ENCODE results near the gene RETN.

The RETN gene

GRCh38 chr19:7685546-7686445 is 16.9 kb downstream of the RETN start:
- no peak for DNase-seq (ENCODE audit: low read depth)

DNA sequence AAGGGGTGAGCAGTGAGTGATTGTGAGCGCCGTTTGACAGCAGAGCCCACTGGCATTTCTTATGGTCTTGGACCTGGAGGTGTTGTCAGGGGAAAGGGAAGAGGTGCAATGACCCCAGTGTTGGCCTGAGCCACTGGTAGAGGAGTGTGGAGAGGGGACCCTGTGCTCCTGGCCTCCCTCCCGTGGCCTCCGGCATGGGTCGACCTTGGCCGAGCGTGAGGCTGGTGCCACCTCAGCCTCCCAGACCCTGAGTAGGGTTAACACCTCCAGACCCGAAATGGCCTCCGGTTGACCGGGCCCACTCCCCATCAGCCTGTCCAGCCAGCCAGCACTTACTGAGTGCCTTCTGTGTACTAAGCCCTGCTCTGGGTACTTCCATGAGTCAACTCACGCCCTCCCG is 18.3 kb downstream of the RETN start:
- no peak for DNase-seq (ENCODE audit: low read depth)

DNA sequence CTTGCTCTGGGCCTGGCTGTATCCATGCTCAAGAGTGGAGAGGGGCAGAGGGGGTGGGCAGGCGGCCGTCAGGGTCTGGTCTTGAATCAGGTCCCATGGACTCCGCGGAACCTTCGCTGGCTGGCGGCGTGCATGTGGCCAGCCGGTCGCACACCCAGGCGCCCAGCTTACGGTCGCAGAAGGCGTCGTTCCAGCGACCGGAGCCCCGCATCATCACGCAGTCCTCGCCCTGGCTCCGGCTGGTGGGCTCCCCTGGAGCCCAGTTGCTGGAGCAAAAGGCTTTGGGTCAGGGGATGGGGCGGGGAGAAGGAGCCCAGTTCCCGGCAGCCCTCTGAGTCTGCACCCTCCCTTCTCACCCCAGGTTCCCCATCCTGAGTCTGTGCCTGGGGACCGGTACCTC is 20.3 kb downstream of the RETN start:
- DNase-seq (ENCODE audit: low read depth): no peak

DNA sequence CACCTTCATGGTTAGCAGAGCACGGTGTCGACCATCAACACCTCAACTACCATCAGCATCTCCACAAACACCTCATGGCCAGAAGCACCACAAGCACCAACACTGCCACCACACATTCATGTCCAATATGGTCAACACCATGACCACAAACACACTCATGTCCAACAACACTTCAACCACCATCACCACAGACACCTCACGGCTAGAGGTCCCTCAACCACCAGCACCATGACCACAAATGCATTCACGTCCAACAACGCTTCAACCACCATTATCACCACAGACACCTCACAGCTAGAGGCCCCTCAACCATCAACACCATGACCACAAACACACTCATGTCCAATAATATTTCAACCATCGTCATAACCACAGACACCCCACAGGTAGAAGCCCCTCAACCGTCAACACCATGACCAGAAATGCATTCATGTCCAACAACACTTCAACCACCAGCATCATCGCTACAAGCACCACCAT is 22.0 kb downstream of the RETN start:
- no peak for DNase-seq (ENCODE audit: low read depth)

GRCh38 chr19:7691497-7691896 is 22.6 kb downstream of the RETN start:
- no peak for DNase-seq (ENCODE audit: low read depth)

DNA sequence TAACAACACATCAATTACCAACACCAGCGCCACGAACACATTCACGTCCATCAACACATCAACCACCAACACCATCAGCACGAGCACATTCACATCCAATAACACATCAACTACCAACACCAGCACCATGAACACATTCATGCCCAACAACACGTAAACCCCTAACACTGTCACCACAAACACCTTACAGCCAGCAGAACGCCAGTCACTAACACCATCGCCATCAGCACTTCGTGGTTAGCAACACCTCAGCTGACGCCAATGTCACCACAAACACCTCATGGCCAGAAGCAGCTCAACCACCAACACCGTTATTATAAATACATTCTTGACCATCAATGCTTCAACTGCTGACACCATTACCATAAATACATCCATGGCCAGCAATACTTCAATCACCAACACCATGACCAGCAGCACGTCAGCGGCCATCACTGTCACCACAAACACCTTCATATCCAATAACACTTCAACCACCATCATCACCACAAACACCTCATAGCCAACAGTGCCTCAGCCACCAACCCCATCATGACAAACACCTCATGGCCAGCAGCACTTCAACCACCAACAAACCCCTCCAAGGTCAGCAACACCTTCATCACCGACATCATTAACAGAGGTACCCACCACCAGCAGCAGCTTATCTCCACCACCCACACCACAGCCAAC is 23.7 kb downstream of the RETN start:
- no peak for DNase-seq (ENCODE audit: low read depth)

- DNase-seq (ENCODE audit: low read depth): no peak
These were observed 25.6 kb downstream of the RETN start for GRCh38 chr19:7694499-7694898.

DNA sequence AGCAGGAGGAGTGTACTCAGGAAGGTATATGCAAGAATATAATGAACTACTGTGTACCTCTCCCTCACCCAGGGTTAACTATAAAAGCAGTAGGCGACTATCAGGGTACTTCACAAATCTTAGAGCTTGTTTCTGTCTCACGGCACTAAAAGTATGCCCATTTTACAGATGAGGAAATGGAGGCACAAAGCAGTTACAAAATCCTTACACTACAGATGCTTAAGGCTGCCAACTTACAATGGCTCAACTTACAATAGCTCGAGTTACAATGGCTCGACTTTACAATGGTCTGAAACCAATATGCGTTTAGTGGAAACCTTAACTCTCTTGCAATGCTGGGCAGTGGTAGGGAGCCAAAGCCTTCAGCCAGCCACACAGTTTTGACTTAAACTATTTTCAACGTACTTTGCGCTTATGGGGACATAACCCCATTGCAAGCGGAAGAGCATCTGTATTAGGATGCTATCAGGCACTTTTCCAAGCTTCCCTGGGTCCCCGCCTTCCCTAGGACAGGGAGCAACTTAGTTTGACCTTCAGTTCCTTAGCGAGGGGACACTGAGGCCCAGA is 29.0 kb downstream of the RETN start:
- no peak for DNase-seq (ENCODE audit: low read depth)

DNA sequence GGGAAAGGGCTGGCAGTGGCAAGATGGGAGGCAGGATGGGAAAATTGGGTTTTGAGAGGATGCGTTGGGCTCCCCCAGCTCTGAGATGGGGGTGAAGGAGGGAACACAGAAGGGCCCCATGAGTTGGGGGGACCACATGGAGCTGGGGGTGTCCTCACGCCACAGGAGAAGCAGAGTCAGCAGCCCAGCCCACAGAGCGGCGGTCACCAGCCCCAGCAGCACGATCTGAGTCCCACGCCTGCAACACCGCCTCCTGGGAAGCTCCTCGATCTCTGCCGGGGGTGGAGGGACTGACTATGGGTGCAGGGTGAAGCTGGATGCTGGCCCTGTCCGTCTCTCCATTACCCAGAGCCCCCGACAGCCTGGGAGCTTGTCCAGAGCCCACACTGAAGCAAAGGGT is 29.7 kb downstream of the RETN start:
- DNase-seq (ENCODE audit: low read depth): no peak

DNA sequence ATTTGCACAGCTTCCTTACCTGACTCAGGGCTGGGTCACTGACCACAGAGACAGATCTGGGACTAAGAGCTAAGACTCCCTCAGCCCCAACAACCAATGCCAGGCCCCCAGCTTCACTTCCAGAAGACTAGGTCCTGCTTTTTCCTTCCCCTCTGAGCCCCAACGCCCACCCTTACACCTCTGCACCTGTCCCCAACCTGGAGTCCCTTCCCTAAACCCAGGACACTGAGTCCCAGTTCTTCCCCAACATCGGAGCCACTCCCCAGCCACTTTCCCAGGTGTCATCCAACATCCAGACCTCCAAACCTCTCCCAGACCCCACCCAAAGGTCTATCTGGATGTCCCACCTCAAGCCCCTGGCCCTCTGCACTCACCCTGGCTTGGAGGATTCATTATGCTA is 30.2 kb downstream of the RETN start:
- no peak for DNase-seq (ENCODE audit: low read depth)

- no peak for DNase-seq (ENCODE audit: low read depth)
These were observed 30.9 kb downstream of the RETN start for GRCh38 chr19:7699417-7700401.

DNA sequence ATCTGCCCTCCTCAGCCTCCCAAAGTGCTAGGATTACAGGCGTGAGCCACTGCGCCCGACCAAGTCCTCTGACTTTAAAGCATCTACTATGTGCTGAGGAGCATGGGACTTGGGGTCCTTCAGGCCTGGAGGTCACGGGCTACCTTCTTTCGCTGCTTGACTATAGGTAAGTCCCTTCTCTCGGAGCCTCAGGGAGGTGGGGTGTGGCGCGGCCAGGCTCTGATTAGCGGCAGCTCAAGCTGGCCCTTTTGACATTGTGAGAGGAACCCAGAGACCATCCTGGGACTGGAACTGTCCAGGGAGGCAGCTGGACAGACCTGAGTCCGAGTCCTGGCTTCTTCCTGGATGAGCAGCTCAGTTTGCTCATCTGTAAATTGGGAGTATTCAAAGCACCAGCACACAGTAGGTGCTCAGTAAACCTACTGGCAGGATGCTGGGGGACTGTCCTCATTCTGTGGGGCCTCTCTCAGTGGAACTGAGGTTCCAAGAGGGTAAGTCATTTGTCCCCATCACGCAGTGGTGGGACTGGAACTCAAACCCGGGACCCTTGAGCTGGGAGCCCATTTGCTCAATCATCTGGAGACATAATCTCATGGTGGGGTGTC is 32.3 kb downstream of the RETN start:
- no peak for DNase-seq (ENCODE audit: low read depth)

DNA sequence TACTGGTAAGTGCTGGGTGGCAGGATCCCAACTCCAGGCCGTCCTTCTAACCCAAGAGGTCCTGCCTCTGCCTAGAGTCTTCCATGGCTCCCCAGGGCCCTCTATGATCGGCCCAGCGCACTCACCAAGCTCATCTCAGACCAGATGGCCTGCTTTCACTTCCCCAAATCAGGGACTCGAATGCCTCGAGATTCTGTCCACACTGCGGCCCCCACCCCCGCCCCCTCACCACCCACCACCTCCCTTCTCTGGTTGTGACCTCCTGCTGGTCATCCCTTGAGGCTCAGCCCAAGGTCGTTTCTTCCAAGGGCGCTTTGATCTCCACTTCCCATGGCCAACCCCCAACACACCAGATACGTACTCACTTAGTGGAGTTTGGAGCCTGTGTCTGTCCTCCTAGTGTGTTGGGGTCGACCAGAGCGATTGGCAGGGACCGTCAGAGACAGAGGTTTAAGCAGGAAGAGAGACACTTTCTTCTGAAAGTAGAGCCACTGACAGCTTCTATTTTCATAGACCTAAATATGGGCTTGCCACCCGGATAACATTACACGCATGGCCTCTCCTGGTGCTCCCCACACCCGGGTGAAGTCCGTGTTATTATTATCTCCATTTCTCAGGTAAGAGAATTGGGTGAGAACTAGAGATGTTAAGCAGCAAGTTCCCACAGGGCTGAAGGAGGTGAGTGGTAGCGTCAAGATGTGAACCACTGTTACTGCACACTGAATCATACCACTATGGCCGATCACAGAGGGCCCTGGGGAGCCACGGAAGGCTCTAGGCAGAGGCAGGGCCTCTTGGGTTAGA is 33.0 kb downstream of the RETN start, which contains the start of gene FCER2:
Gene FCER2 (minus strand): TSS at position 478 of the 804 bp plus-strand sequence. CDS start 2,371 bp downstream, outside the sequence.
- no peak for DNase-seq (ENCODE audit: low read depth)

DNA sequence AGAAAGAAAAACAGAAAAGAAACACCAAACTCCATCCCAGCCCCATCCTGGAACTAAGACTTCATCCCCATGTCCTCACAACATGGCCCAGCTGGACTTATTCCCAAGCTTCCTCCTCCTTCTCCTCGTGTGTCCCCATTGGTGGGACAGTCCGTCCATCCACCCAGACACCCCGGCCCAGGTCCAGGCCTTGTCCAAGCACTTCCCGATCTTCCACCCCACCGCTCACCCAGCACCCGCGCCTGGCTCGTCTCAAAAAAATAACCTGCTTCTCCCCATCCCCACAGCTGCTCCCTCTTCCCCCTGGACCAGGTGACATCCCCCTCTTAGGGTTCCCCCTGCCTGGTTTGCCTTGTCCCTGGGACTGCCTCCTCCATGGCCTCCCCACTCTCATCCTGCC is 34.5 kb downstream of the RETN start:
- DNase-seq (ENCODE audit: low read depth): no peak

GRCh38 chr19:7704280-7705060 is 35.6 kb downstream of the RETN start:
- no peak for DNase-seq (ENCODE audit: low read depth)

GRCh38 chr19:7705387-7706187 is 36.7 kb downstream of the RETN start:
- no peak for DNase-seq (ENCODE audit: low read depth)

DNA sequence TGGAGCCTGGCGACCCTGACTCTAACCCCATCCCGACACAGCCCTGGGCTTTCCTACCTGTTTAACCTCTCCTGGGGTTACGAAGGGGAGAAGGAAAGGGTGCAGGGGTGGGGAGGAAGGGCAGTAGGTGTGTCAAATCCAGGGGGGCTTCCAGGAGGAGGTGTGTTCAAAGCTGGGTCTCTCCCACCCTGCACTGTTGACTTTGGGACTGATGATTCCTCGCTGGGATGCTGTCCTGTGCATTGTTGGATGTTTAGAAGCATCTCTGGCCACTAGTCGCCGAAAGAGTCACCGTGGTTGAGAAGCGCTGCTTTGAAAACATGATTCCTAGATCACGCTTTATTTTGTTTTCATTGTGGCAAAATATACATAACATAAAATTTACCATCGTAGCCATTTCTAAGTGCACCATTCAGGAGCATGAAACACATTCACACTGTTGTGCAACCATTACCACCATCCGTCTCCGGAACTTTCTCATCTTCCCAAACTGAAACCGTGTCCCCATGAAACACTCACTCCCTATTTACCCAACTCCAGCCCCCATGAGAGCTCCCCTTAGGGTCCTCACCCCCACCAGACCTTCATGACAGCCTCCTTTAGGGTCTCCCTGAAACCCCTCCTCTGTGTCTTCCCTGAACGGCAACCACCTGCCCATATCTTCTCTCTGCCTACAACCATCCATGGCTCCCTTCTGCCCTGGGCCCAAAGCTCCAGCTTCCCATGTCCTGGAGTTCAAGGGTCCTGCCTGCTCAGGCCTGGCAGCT is 37.5 kb downstream of the RETN start:
- no peak for DNase-seq (ENCODE audit: low read depth)

DNA sequence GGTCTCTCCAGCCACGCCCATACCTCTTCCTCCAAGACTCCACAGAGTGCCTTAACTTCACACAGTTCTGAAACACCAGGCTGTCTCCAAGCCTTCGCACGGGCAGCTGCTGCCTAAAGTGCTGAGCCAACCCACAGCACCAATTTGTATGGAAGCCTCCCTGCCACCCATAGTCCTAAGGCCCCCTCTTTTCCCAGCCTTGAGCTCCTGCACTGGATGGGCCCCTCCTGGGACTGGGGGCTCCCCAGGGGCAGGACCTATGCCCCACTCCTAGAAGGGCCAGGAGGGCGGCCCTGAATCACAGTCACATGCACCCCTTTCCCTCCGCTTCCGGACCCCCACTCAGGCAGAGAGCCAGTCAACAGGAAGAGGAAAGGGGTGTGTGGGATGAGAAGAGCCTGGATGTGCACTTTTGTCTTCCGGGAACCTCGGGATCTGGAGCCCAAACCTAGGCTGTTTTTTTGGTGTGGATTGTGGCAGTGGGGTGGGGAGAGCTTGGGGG is 38.2 kb downstream of the RETN start:
- no peak for DNase-seq (ENCODE audit: low read depth)

Data from fibroblast of gingiva (primary cell).